Right lobe of liver (tissue), 6 donors: ENCODE measurements around the gene NCOA5. TPM values are rescaled to one million over a fixed set of nuclear protein-coding genes. Genes with fewer than 3 reads are reported as not detected.

Source experiments
- ATAC-seq, 4 donors: fragments of 200-7000 bp; cut with Tn5 transposase; one replicate each; pipeline ENCODE4 v1.9.1; 2020; ENCODE audit warnings: mild to moderate bottlenecking in 4 of 4, moderate library complexity in 4 of 4
- DNase-seq, 3 donors: peaks; one replicate each; pipeline ENCODE4 v3.0.0-alpha.2; 2020
- H3K27ac ChIP-seq, 3 donors: fragments of 200-600 bp; one replicate each; pipeline ENCODE4 v1.8.0; 2022
- H3K27me3 ChIP-seq, 2 donors: fragments of 200-600 bp; one replicate each; pipeline ENCODE4 v1.8.0; 2022
- H3K36me3 ChIP-seq, 4 donors: fragments of 200-600 bp; sonication (generic) in 1 of 4; one replicate each; pipeline versions ENCODE4 v1.5.1 to v1.8.0; 2017 to 2022; ENCODE audit warnings: control low read depth in 1 of 4
- H3K4me1 ChIP-seq, 4 donors: fragments of 200-600 bp; sonication (generic) in 1 of 4; one replicate each; pipeline versions ENCODE4 v1.5.1 to v1.8.0; 2017 to 2022; ENCODE audit warnings: control low read depth in 1 of 4
- H3K4me3 ChIP-seq, 3 donors: fragments of 200-600 bp; one replicate each; pipeline ENCODE4 v1.8.0; 2022
- H3K9me3 ChIP-seq, 4 donors: fragments of 200-600 bp; sonication (generic) in 1 of 4; one replicate each; pipeline versions ENCODE4 v1.5.1 to v1.8.0; 2017 to 2022; ENCODE audit warnings: control low read depth in 1 of 4
- POLR2A ChIP-seq: fragments of 450-650 bp; IDR thresholded peaks from one replicate; pipeline ENCODE4 v1.6.1; 2017; ENCODE audit warnings: antibody characterized with exemption, mild to moderate bottlenecking
- WGBS: methylation state at CpG from one replicate; pipeline ENCODE4 v1.1.6; 2018; ENCODE audit warnings: low coverage, low lambda C conversion rate; ENCODE audit not compliant: insufficient coverage; ENCODE audit errors: missing lambda C conversion rate; 5-methylcytosine and 5-hydroxymethylcytosine counted together
- intact Hi-C, 2 donors: fragments of 100-400 bp; cut with DNase I; formaldehyde crosslinking; loops; one replicate each; pipeline versions ENCODE4 v1.11.2 to v1.14.1; 2022
- total RNA-seq, 6 experiments: library from RNA; depleted of rRNA in 2 of 6; stranded (reverse); fragments of >200 nt in 2 of 6; fragmentation: NEBNext Ultra II Directional in 3 of 6; extraction: Animal tissue kit (Norgen Biotek cat#: 25700) in 3 of 6; gene quantifications; one replicate each; pipeline versions ENCODE4 v1.1.0 to v1.2.4, GENCODE V29; 2016 to 2023
- TF ChIP-seq, protein P1 (sequence below), 4 donors: fragments of 200-600 bp in 3 of 4; fragments of 450-650 bp in 1 of 4; IDR thresholded peaks; one replicate each; pipeline versions ENCODE4 v1.5.1 to v1.8.0; 2016 to 2022; ENCODE audit warnings: antibody characterized with exemption in 4 of 4, mild to moderate bottlenecking in 2 of 4
- donor health status: DM: no; HTN: yes; CAD: no.
- donor health status: DM: no; HTN: no; CAD: no.
- donor health status: DM: no; HTN: no; CAD: no.
- donor health status: DM: no; HTN: yes; CAD: no.
- donor health status: DM: no; HTN: yes; CAD: no.

Gene NCOA5
- total RNA-seq, 6 experiments from 2014 or later = 5.1 to 10.4 (median 8.8) TPM

- TF ChIP-seq POLR2A = no peak
- TF ChIP-seq, protein P1, sequence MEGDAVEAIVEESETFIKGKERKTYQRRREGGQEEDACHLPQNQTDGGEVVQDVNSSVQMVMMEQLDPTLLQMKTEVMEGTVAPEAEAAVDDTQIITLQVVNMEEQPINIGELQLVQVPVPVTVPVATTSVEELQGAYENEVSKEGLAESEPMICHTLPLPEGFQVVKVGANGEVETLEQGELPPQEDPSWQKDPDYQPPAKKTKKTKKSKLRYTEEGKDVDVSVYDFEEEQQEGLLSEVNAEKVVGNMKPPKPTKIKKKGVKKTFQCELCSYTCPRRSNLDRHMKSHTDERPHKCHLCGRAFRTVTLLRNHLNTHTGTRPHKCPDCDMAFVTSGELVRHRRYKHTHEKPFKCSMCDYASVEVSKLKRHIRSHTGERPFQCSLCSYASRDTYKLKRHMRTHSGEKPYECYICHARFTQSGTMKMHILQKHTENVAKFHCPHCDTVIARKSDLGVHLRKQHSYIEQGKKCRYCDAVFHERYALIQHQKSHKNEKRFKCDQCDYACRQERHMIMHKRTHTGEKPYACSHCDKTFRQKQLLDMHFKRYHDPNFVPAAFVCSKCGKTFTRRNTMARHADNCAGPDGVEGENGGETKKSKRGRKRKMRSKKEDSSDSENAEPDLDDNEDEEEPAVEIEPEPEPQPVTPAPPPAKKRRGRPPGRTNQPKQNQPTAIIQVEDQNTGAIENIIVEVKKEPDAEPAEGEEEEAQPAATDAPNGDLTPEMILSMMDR (IDR thresholded peaks at IDR 0.05) = no peak
- no peaks in the 10 kb centered on the region for H3K27me3 ChIP-seq
- H3K36me3 ChIP-seq = no peaks in the 10 kb centered on the region
- H3K27ac ChIP-seq = no peak overlapping the region
- no peak overlapping the region for H3K4me3 ChIP-seq
- no peak for DNase-seq
- intact Hi-C loops = no loop called here
- H3K4me1 ChIP-seq = no peaks in the 10 kb centered on the region
- ATAC-seq = no peak
- 53% methylated on average over 10 of the region's 10 CpGs for WGBS
- no peaks in the 10 kb centered on the region for H3K9me3 ChIP-seq
Observed at GRCh38 chr20:46112430-46113112, 22.8 kb upstream of the NCOA5 start.

DNA sequence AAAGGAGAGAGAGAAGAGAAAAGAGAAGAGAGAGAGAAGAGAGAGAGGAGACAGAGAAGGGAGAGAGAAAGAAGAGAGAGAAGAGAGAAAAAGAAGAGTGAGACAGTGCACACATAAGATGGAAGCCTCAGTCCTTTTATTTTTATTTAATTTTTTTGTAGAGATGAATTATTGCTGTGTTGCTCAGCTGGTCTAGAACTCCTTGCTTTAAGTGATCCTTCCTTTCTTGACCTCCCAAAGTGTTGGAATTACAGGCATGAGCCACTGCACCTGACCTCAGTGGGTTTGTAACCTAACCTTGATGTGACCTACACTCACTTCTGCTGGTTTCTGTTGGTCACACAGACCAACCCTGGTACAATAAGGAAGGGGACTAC lies 22.1 kb upstream of the NCOA5 start:
- intact Hi-C loops = no loop called here
- H3K9me3 ChIP-seq = no peaks in the 10 kb centered on the region
- no peak for TF ChIP-seq POLR2A
- TF ChIP-seq, protein P1 (IDR thresholded peaks at IDR 0.05) = no peak
- no peak overlapping the region for H3K4me3 ChIP-seq
- no peak overlapping the region for H3K27ac ChIP-seq
- H3K4me1 ChIP-seq = no peaks in the 10 kb centered on the region
- H3K36me3 ChIP-seq = no peaks in the 10 kb centered on the region
- ATAC-seq (no peak), DNase-seq (no peak)
- H3K27me3 ChIP-seq = no peaks in the 10 kb centered on the region

DNA sequence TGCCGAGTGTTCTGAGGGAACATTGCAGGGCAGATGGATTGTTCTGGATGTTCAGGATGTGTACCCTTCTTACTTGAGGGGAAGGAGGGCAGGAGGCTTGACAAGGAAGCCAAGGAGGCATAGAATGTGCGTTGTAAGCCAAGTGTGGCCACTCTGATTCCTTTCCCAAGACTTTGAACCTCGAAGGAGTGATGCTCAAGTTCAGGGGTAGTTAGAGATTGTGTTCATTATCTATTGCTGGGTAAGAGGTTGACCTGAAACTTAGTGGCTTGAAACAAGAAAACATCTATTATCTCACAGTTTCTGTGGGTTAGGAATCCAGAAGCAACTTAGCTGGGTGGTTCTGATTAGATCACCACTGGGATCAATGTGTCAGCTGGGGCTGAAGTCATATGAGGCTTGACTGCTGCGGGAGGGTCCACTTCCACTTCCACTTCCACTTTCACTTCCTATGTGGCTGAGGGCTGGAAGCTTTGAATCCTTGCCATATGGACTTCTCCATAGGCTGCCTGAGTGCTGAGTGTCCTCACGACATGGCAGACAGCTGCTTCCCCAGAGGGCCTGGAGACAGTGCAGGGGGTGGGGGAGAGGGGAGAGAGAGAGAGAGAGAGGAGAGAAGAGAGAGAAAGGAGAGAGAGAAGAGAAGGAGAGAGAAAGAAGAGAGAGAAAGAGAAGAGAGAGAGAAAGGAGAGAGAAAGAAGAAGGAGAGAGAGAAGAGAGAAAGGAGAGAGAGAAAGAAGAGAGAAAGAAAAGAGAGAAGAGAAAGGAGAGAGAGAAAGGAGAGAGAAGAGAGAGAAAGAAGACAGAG lies 21.5 kb upstream of the NCOA5 start:
- 28% methylated on average over 5 of the region's 5 CpGs for WGBS
- DNase-seq (no peak), ATAC-seq (peak; percentile 62 to 85 (median 76))
- Histone ChIP-seq H3K4me3 (no peak overlapping the region), H3K4me1 (no peaks in the 10 kb centered on the region), H3K36me3 (no peaks in the 10 kb centered on the region), H3K27me3 (no peaks in the 10 kb centered on the region), H3K9me3 (no peaks in the 10 kb centered on the region), H3K27ac (no peak overlapping the region)
- intact Hi-C loops = no loop called here
- TF ChIP-seq, protein P1 (IDR thresholded peaks at IDR 0.05) = no peak
- TF ChIP-seq POLR2A = no peak

DNA sequence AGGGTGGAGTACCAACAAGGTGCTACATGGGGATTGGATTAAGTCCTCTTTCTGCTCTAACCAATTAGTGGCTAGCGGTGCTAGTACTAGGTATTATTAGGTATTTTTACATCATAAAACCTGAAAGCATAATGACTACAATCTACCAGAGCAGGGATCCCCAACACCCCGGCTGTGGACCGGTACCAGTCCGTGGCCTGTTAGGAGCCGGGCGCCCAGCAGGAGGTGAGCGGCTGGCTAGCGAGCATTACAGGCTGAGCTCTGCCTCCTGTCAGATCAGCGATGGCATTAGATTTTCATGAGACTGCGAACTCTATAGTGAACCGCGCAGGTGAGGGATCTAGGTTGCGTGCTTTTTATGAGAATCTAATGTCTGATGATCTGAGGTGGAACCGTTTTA lies 19.2 kb upstream of the NCOA5 start:
- Histone ChIP-seq H3K36me3 (no peaks in the 10 kb centered on the region), H3K27ac (no peak overlapping the region), H3K4me3 (no peak overlapping the region), H3K9me3 (no peaks in the 10 kb centered on the region), H3K27me3 (no peaks in the 10 kb centered on the region), H3K4me1 (no peaks in the 10 kb centered on the region)
- no peak for TF ChIP-seq POLR2A
- TF ChIP-seq, protein P1 (IDR thresholded peaks at IDR 0.05) = no peak
- ATAC-seq (no peak), DNase-seq (no peak)
- 80% methylated on average over 6 of the region's 14 CpGs for WGBS
- intact Hi-C loops = no loop called here
